Tibial nerve (tissue), 4 donors: ENCODE data around the gene LRPAP1. TPM values are rescaled to one million over a fixed set of nuclear protein-coding genes. Genes with fewer than 3 reads are reported as not detected.

Source experiments
- DNase-seq, 2 donors: peaks; one replicate each; pipeline ENCODE4 v3.0.0-alpha.2; 2019; ENCODE audit warnings: low spot score in 2 of 2
- H3K27ac ChIP-seq, 4 donors: fragments of 200-600 bp; sonication (generic) in 3 of 4; one replicate each; pipeline ENCODE4 v1.5.1; 2017 to 2019; ENCODE audit warnings: mild to moderate bottlenecking in 1 of 4
- H3K27me3 ChIP-seq, 2 donors: fragments of 200-600 bp; sonication (generic) in 1 of 2; one replicate each; pipeline versions ENCODE4 v1.5.1 to v1.6.0; 2017 to 2019
- H3K36me3 ChIP-seq, 3 donors: fragments of 200-600 bp; sonication (generic); one replicate each; pipeline ENCODE4 v1.5.1; 2018 to 2019
- H3K4me1 ChIP-seq, 4 donors: fragments of 200-600 bp; sonication (generic) in 3 of 4; one replicate each; pipeline ENCODE4 v1.5.1; 2017 to 2019
- H3K4me3 ChIP-seq, 4 donors: fragments of 200-600 bp; sonication (generic) in 3 of 4; one replicate each; pipeline ENCODE4 v1.5.1; 2017 to 2019; ENCODE audit warnings: mild to moderate bottlenecking in 1 of 4, moderate library complexity in 1 of 4
- H3K9me3 ChIP-seq, 4 donors: fragments of 200-600 bp; sonication (generic) in 3 of 4; one replicate each; pipeline ENCODE4 v1.5.1; 2017 to 2019
- EP300 ChIP-seq, 2 donors: sonication (generic); formaldehyde crosslinking; IDR thresholded peaks; one replicate each; pipeline ENCODE4 v1.6.1; 2017; ENCODE audit warnings: antibody characterized with exemption in 2 of 2, mild to moderate bottlenecking in 1 of 2
- POLR2A ChIP-seq, 2 donors: fragments of 450-650 bp; IDR thresholded peaks; one replicate each; pipeline ENCODE4 v1.6.1; 2017; ENCODE audit warnings: antibody characterized with exemption in 2 of 2, mild to moderate bottlenecking in 2 of 2, moderate library complexity in 2 of 2
- WGBS, 2 donors: methylation state at CpG; one replicate each; pipeline ENCODE4 v1.1.5; 2018; 5-methylcytosine and 5-hydroxymethylcytosine counted together
- total RNA-seq, 4 donors: library from RNA; depleted of rRNA; stranded (reverse); fragments of >200 nt; gene quantifications; one replicate each; pipeline ENCODE4 v1.1.0, GENCODE V29; 2016
- TF ChIP-seq, protein P1 (sequence below), 5 experiments: fragments of 200-600 bp in 3 of 5; fragments of 450-650 bp in 2 of 5; sonication (generic) in 3 of 5; IDR thresholded peaks; one replicate each; pipeline ENCODE4 v1.5.1; 2016 to 2019; ENCODE audit warnings: antibody characterized with exemption in 5 of 5, mild to moderate bottlenecking in 3 of 5, moderate library complexity in 2 of 5

The LRPAP1 gene
- total RNA-seq, 4 donors from 2014 or later, result 68.1 to 169 (median 108) TPM

DNA sequence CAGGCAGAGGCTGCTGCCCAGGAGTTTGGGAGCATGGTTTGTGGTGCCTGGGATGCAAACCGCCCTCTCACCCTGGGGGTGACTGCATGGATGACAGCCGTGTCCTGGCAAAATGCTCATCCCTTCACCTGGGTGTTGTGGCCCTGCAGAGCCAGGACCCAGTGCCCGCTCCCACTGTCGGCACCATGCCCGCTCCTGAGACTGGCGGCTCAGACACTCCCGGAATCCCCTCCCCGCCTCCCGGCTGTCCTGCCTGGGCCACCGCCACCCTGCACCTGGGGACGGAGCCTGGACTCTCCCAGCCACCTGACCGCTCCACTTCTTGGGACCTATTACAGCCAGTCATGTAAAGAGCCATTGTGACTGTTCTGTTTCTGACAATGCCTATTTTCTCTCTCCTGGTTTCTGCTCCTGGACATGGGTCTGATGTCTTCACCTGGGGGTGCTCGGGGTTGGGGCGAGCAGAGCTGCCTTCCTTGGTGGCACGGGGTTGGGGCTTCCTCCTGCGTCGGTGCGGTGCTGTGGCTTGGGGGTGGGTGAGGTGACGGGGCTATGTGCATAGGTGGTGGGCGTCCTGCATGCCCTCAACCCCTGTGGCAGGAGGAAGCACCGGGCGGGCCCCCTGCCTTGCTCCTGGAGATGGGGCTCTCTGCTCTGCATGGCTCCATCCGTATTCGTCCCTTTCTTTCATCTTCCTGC is 30.9 kb downstream of the LRPAP1 start:
- no peak overlapping the region for H3K27ac ChIP-seq
- H3K4me1 ChIP-seq, result no peaks in the 10 kb centered on the region
- no peak for DNase-seq
- WGBS, 2 donors, result 84 to 94% methylated on average over 21 to 24 of the region's 24 CpGs
- no peaks in the 10 kb centered on the region for H3K9me3 ChIP-seq
- no peak overlapping the region for H3K4me3 ChIP-seq
- no peak for TF ChIP-seq EP300 (IDR thresholded peaks at IDR 0.05)
- TF ChIP-seq, protein P1, sequence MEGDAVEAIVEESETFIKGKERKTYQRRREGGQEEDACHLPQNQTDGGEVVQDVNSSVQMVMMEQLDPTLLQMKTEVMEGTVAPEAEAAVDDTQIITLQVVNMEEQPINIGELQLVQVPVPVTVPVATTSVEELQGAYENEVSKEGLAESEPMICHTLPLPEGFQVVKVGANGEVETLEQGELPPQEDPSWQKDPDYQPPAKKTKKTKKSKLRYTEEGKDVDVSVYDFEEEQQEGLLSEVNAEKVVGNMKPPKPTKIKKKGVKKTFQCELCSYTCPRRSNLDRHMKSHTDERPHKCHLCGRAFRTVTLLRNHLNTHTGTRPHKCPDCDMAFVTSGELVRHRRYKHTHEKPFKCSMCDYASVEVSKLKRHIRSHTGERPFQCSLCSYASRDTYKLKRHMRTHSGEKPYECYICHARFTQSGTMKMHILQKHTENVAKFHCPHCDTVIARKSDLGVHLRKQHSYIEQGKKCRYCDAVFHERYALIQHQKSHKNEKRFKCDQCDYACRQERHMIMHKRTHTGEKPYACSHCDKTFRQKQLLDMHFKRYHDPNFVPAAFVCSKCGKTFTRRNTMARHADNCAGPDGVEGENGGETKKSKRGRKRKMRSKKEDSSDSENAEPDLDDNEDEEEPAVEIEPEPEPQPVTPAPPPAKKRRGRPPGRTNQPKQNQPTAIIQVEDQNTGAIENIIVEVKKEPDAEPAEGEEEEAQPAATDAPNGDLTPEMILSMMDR (IDR thresholded peaks at IDR 0.05), result no peak
- TF ChIP-seq POLR2A (IDR thresholded peaks at IDR 0.05), result no peak
- H3K36me3 ChIP-seq, result peaks cover 0 to 86% (median 0%) of the 10 kb centered on the region in 3 donors
- H3K27me3 ChIP-seq, result peaks cover 0 to 7% of the 10 kb centered on the region in 2 donors

DNA sequence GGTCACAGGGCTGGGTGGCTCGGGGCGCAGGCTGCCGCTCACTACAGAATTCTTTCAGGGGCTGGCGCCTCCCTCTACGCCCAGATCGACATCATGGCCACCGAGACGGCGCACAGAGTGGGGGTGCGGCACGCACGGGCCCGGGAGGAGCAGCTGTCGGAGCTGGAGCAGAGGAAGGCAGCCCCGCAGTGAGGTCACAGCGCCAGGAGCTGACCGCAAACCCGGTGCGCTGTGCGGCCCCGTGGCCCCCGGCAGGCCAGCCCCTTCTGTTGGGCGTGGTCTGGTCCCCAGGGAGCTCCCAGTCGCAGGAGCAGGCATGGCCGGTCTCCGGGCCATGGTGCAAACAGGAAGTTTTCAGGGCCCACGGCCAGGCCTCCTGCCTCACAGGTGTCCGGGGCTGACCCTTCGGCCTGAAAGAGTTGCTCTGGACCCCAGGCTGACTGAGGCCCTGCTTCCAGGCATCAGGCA is 31.6 kb downstream of the LRPAP1 start:
- DNase-seq, result no peak
- Histone ChIP-seq H3K27me3 (peaks cover 0 to 13% of the 10 kb centered on the region in 2 donors), H3K9me3 (no peaks in the 10 kb centered on the region), H3K36me3 (peaks cover 0 to 80% (median 0%) of the 10 kb centered on the region in 3 donors), H3K4me1 (no peaks in the 10 kb centered on the region), H3K27ac (no peak overlapping the region), H3K4me3 (no peak overlapping the region)
- 90 to 95% methylated on average over 8 to 29 of the region's 29 CpGs for WGBS, 2 donors
- TF ChIP-seq, protein P1 (IDR thresholded peaks at IDR 0.05), result no peak
- TF ChIP-seq POLR2A (IDR thresholded peaks at IDR 0.05) (no peak), EP300 (IDR thresholded peaks at IDR 0.05) (no peak)

DNA sequence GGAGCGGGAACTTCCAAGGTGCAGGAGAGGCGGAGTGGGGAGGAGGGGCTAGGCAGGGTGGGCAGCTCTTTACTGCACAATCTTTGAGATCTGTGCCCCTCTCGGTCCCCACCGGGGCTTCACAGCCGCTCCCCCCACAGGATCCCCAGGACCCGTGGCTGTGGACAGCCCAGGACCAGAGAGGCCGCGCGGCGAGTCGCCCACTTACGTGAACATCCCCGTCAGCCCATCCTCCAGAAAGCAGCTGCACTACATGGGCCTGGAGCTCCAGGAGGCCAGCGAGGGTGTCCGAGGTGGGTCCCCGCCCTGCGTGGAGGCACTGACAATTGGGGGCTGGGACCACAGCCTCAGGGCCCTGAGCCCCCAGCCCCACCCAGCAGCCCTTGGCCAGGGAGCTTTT is 32.1 kb downstream of the LRPAP1 start:
- DNase-seq, result no peak
- H3K4me3 ChIP-seq, result no peak overlapping the region
- H3K27ac ChIP-seq, result no peak overlapping the region
- peaks cover 2 to 19% of the 10 kb centered on the region in 2 donors for H3K27me3 ChIP-seq
- TF ChIP-seq POLR2A (IDR thresholded peaks at IDR 0.05) (no peak), EP300 (IDR thresholded peaks at IDR 0.05) (no peak)
- H3K36me3 ChIP-seq, result peaks cover 0 to 75% (median 0%) of the 10 kb centered on the region in 3 donors
- WGBS, 2 donors, result 89 to 93% methylated on average over 15 to 17 of the region's 17 CpGs
- no peaks in the 10 kb centered on the region for H3K9me3 ChIP-seq
- H3K4me1 ChIP-seq, result no peaks in the 10 kb centered on the region

DNA sequence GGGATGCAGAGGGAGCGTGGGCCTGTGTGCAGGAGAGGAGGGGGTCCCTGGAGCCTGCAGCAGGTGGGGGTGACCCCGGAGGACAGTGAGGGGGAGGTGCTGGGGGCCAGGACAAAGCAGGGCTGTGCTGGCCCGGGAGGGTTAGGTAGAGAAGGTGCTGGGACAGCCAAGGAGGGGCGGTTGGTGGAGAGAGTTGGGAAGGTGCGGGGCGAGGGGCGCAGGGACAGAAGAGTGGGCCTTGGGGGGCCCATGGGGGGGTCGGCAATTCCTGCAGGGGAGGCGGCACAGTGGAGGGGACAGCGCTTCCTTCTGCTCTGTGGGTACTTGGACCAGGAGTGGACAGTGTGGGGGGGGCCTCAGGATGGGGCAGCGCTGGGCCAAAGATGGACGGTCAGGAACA is 32.5 kb downstream of the LRPAP1 start:
- Histone ChIP-seq H3K27ac (no peak overlapping the region), H3K36me3 (peaks cover 0 to 71% (median 0%) of the 10 kb centered on the region in 3 donors), H3K4me1 (no peaks in the 10 kb centered on the region), H3K4me3 (no peak overlapping the region), H3K9me3 (no peaks in the 10 kb centered on the region), H3K27me3 (peaks cover 3 to 23% of the 10 kb centered on the region in 2 donors)
- TF ChIP-seq, protein P1 (IDR thresholded peaks at IDR 0.05), result no peak
- no peak for TF ChIP-seq POLR2A (IDR thresholded peaks at IDR 0.05)
- no peak for TF ChIP-seq EP300 (IDR thresholded peaks at IDR 0.05)
- WGBS, 2 donors, result 85 to 89% methylated on average over 12 of the region's 12 CpGs
- DNase-seq, result no peak

DNA sequence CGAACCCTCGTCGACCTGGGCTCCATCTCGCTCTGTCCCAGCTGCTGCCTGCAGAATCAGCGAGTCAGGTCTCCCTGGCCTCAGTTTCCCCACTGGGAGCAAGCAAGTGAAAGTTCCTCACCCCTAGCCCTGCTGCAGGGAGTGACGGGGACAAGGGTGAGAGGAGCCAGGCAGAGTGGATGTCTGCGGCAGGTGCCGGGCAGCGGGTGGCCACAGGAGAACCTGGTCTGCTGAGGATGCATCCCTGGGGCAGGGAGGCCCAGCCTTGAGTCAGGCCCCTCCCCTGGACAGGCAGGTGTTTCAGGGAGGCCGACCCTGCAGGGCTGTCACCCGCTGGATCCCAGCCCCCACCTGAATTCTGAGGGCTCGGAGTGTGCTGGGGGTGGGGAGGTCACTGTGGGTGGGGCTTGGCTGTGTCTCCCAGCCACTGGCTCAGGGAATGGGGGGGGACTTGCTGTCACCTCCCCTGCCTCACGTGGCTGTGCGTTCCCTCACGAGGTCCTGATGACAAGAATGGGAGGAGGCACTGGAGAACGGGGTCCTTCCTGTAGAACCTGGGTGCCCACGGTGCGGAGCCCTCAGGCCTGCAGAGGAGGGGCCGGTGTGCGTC is 33.2 kb downstream of the LRPAP1 start:
- H3K4me1 ChIP-seq, result no peaks in the 10 kb centered on the region
- no peak overlapping the region for H3K4me3 ChIP-seq
- DNase-seq, result no peak
- no peak for TF ChIP-seq EP300 (IDR thresholded peaks at IDR 0.05)
- no peak for TF ChIP-seq POLR2A (IDR thresholded peaks at IDR 0.05)
- TF ChIP-seq, protein P1 (IDR thresholded peaks at IDR 0.05), result no peak
- peaks cover 3 to 30% of the 10 kb centered on the region in 2 donors for H3K27me3 ChIP-seq
- WGBS, 2 donors, result 80 to 83% methylated on average over 9 to 16 of the region's 20 CpGs
- no peaks in the 10 kb centered on the region for H3K9me3 ChIP-seq
- peaks cover 0 to 63% (median 0%) of the 10 kb centered on the region in 3 donors for H3K36me3 ChIP-seq
- no peak overlapping the region for H3K27ac ChIP-seq
